Measurements from ENCODE around the gene NCR1. TPM values are rescaled to one million over a fixed set of nuclear protein-coding genes. Genes with fewer than 3 reads are reported as not detected.
"Not testable (repeated sequence)": the region's sequence is repeated elsewhere in the genome, so short reads cannot be mapped to it uniquely, and the experiment has no call there.

NCR1 gene
- polyA plus RNA-seq, 2 of the 4 experiments (the other 2 are of a cell fraction): not detected

DNA sequence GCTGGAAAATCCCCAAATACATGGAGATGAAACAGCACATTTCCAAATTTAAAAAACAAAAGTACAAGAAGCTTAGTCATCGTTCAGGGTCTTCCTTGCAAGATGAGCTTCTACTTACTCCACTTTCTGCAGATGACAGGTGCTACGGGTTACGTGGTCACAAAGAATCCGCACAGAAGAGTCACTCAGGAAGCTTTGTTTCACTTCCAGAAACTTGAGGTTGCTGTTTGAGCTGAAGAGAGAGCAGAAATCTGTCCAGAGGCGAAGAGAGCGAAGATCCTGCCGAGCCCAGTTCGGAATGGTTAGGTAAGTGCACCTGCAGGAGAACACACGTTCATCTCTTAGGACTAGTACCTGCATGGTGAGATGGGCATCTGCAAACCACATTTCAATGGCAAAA is 32.0 kb downstream of the NCR1 start:
- no peaks in the 10 kb centered on the region; the same call in 2 of the 3 replicates for H3K9me3 ChIP-seq
- CTCF ChIA-PET: interaction anchor here (0.6 to 1.2 kb wide), 4 partner anchors 11 to 1732 kb away, joined by 3 to 4 read pairs (median 4); no protein-coding TSS in a partner anchor
- ATAC-seq: no peak

DNA sequence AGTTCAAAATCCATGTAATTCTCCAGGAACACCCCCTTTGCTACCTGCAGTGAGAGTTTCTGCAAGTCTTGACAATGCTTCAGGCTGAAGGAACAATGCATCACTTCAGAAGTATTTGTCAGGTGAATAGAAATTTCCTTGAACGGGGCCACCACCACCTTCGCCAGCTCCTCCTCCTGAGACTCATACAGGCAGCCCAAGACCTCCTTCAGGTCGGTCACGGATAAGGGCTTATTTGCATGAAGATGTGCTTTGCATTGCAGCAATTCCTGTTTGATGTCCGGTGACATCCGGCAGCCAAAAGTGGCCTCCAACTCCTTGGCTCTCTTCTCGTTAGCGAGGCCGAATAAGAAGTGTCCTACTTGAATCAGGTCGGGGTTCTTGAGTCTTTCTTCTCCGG is 33.0 kb downstream of the NCR1 start:
- no peak for TF ChIP-seq POLR2A (IDR thresholded peaks at IDR 0.05; ENCODE audit: low read length)
- no peak for TF ChIP-seq POLR2AphosphoS2 (conservative IDR thresholded peaks at IDR 0.05; ENCODE audit: low read length)
- TF ChIP-seq FOSB (CRISPR knock-in tag; IDR thresholded peaks at IDR 0.05): no peak
- TF ChIP-seq FOXS1 (CRISPR knock-in tag; IDR thresholded peaks at IDR 0.05): no peak
- TF ChIP-seq BHLHE40 (IDR thresholded peaks at IDR 0.05; ENCODE audit: low read depth, low read length): no peak
- TF ChIP-seq CHD2 (IDR thresholded peaks at IDR 0.05; ENCODE audit: low read length, partially characterized antibody): no peak
- no peak for TF ChIP-seq CBX2 (IDR thresholded peaks at IDR 0.05; ENCODE audit: borderline replicate concordance, low read depth)
- TF ChIP-seq ZFP36 (IDR thresholded peaks at IDR 0.05; ENCODE audit: borderline replicate concordance, partially characterized antibody): no peak
- TF ChIP-seq NR3C1 (IDR thresholded peaks at IDR 0.05): no peak
- TF ChIP-seq EHF (CRISPR knock-in tag; IDR thresholded peaks at IDR 0.05): no peak
- DNase-seq (ENCODE audit: low read depth in 1 of 2, low spot score in 1 of 2) (no peak), ATAC-seq (peak in 1 of 2 experiments; percentile 26; a peak in 1 of 6 replicates), FAIRE-seq (no peak)
- WGBS (ENCODE audit: missing lambda C conversion rate): 44% methylated on average over 11 of the region's 11 CpGs
- H3K27ac ChIP-seq: no peak overlapping the region
- POLR2A ChIA-PET: no interaction called here
- CTCF ChIA-PET: interaction anchor here (0.8 to 1.2 kb wide), 4 partner anchors 47 to 265 kb away, joined by 3 read pairs; no protein-coding TSS in a partner anchor
- H3K4me3 ChIP-seq: no peak overlapping the region
- no peaks in the 10 kb centered on the region for H3K4me1 ChIP-seq
- no peak overlapping the region for H3K4me2 ChIP-seq
- H3K9me3 ChIP-seq: no peaks in the 10 kb centered on the region; the same call in 2 of the 3 replicates

More for the DNA sequence above, 32.0 kb downstream of the NCR1 start:
- 50% methylated on average over 9 of the region's 9 CpGs for WGBS (ENCODE audit: missing lambda C conversion rate)
- FAIRE-seq: no peak
- POLR2A ChIA-PET: no interaction called here
- no peak overlapping the region for H3K27ac ChIP-seq
- H3K4me3 ChIP-seq: no peak overlapping the region
- no peaks in the 10 kb centered on the region for H3K4me1 ChIP-seq
- TF ChIP-seq BHLHE40 (IDR thresholded peaks at IDR 0.05; ENCODE audit: low read depth, low read length) (no peak), MAZ (IDR thresholded peaks at IDR 0.05; ENCODE audit: borderline replicate concordance, low read depth, low read length) (no peak), CHD2 (IDR thresholded peaks at IDR 0.05; ENCODE audit: low read length, partially characterized antibody) (no peak), FOSB (CRISPR knock-in tag; IDR thresholded peaks at IDR 0.05) (no peak), KDM5A (IDR thresholded peaks at IDR 0.05) (no peak), ZFP36 (IDR thresholded peaks at IDR 0.05; ENCODE audit: borderline replicate concordance, partially characterized antibody) (no peak), POLR2A (IDR thresholded peaks at IDR 0.05; ENCODE audit: low read length) (no peak), TP53 (CRISPR knock-in tag; IDR thresholded peaks at IDR 0.05) (no peak), SMC3 (IDR thresholded peaks at IDR 0.05) (no peak)
- TF ChIP-seq, protein P1, sequence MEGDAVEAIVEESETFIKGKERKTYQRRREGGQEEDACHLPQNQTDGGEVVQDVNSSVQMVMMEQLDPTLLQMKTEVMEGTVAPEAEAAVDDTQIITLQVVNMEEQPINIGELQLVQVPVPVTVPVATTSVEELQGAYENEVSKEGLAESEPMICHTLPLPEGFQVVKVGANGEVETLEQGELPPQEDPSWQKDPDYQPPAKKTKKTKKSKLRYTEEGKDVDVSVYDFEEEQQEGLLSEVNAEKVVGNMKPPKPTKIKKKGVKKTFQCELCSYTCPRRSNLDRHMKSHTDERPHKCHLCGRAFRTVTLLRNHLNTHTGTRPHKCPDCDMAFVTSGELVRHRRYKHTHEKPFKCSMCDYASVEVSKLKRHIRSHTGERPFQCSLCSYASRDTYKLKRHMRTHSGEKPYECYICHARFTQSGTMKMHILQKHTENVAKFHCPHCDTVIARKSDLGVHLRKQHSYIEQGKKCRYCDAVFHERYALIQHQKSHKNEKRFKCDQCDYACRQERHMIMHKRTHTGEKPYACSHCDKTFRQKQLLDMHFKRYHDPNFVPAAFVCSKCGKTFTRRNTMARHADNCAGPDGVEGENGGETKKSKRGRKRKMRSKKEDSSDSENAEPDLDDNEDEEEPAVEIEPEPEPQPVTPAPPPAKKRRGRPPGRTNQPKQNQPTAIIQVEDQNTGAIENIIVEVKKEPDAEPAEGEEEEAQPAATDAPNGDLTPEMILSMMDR (IDR thresholded peaks at IDR 0.05): no peak
- TF ChIP-seq, protein P2, sequence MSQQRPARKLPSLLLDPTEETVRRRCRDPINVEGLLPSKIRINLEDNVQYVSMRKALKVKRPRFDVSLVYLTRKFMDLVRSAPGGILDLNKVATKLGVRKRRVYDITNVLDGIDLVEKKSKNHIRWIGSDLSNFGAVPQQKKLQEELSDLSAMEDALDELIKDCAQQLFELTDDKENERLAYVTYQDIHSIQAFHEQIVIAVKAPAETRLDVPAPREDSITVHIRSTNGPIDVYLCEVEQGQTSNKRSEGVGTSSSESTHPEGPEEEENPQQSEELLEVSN (IDR thresholded peaks at IDR 0.05; ENCODE audit: borderline replicate concordance, low read depth): no peak
- TF ChIP-seq, protein P3, sequence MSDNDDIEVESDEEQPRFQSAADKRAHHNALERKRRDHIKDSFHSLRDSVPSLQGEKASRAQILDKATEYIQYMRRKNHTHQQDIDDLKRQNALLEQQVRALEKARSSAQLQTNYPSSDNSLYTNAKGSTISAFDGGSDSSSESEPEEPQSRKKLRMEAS (IDR thresholded peaks at IDR 0.05): no peak
- no peak for DNase-seq (ENCODE audit: low read depth in 1 of 2, low spot score in 1 of 2)
- no peak overlapping the region for H3K4me2 ChIP-seq

DNA sequence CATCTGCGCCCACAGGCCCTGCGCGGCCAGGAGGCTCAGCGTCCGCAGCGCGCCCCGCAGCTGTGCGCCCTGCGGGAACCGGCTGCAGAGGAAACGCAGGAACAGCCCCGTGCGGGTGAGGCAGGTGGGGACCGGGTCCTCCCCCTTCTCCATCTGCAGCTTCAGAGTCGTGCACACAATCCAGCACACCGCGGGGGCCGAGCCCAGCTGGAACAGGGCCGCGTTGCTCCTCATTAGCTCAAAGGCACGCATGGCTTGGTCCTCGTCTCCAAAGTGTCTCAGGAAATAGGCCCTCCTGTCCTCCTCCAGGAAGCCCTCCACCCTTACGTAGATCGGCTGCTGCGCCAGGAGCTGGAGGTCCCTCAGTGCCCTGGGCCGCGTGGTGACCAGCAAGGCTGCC is 33.6 kb downstream of the NCR1 start:
- H3K4me1 ChIP-seq; POLR2A ChIA-PET; H3K4me2 ChIP-seq; H3K4me3 ChIP-seq; H3K9me3 ChIP-seq; FAIRE-seq; DNase-seq (ENCODE audit: low read depth in 1 of 2, low spot score in 1 of 2); H3K27ac ChIP-seq: not testable (repeated sequence)
- 71% methylated on average over 18 of the region's 28 CpGs for WGBS (ENCODE audit: missing lambda C conversion rate)
- peak; percentile 43 to 44; a peak in 4 of 6 replicates for ATAC-seq
- CTCF ChIA-PET: interaction anchor here (1.1 to 1.2 kb wide), 2 partner anchors 47 to 266 kb away, joined by 3 read pairs; no protein-coding TSS in a partner anchor

DNA sequence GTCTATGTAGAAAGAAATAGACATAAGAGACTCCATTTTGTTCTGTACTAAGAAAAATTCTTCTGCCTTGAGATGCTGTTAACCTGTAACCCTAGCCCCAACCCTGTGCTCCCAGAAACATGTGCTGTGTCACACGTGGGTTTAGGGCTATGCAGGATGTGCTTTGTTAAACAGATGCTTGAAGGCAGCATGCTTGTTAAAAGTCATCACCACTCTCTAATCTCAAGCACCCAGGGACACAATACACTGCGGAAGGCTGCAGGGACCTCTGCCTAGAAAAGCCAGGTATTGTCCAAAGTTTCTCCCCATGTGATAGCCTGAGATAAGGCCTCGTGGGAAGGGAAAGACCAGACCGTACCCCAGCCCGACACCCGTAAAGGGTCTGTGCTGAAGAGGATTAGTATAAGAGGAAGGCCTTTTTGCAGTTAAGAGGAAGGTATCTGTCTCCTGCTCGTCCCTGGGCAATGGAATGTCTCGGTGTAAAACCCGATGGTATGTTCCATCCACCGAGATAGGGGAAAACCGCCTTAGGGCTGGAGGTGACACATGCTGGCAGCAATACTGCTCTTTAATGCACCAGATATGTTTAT is 37.9 kb downstream of the NCR1 start:
- FAIRE-seq; H3K4me2 ChIP-seq; DNase-seq (ENCODE audit: low read depth in 1 of 2, low spot score in 1 of 2); ATAC-seq; CTCF ChIA-PET; H3K27ac ChIP-seq; POLR2A ChIA-PET; H3K4me3 ChIP-seq; H3K9me3 ChIP-seq; H3K4me1 ChIP-seq: not testable (repeated sequence)
- WGBS (ENCODE audit: missing lambda C conversion rate): 54% methylated on average over 11 of the region's 11 CpGs

Data from A549 (cell line).